HPDE6-E6E7 (cell line): ENCODE results near the gene CRYGA.

Experiments
- DNase-seq: peaks from one replicate; pipeline ENCODE4 v3.0.0; 2011; ENCODE audit warnings: missing footprints; ENCODE audit errors: extremely low spot score

The CRYGA gene

GRCh38 chr2:208163489-208163888 lies at the start of gene CRYGA:
TSS of gene CRYGA (minus strand) at chr2:208163589. CDS start at chr2:208163556, 33 bp downstream.
- no peak for DNase-seq

GRCh38 chr2:208210688-208211451 lies 47.5 kb upstream of the CRYGA start:
- no peak for DNase-seq

GRCh38 chr2:208208335-208209085 lies 45.1 kb upstream of the CRYGA start:
- no peak for DNase-seq

- DNase-seq, result no peak
These were observed 44.4 kb upstream of the CRYGA start for GRCh38 chr2:208207769-208208168.

GRCh38 chr2:208204166-208204565 lies 40.8 kb upstream of the CRYGA start:
- no peak for DNase-seq

- DNase-seq, result no peak
These were observed 32.1 kb upstream of the CRYGA start for GRCh38 chr2:208195531-208195930.

GRCh38 chr2:208192611-208193236 lies 29.3 kb upstream of the CRYGA start:
- DNase-seq, result peak; percentile 25

- no peak for DNase-seq
These were observed 26.6 kb upstream of the CRYGA start, which contains the start of gene C2orf80 for GRCh38 chr2:208189810-208190503. TSS of gene C2orf80 (minus strand) at chr2:208190030. CDS start at chr2:208186986, 3,044 bp downstream.

- DNase-seq, result no peak
These were observed 25.9 kb upstream of the CRYGA start for GRCh38 chr2:208189069-208189809.

GRCh38 chr2:208186893-208187292 lies 23.5 kb upstream of the CRYGA start:
- DNase-seq, result no peak

- no peak for DNase-seq
These were observed 23.1 kb upstream of the CRYGA start for GRCh38 chr2:208186465-208186864.

- DNase-seq, result no peak
These were observed 20.8 kb upstream of the CRYGA start for GRCh38 chr2:208183972-208184705.

- DNase-seq, result no peak
These were observed 20.1 kb upstream of the CRYGA start for GRCh38 chr2:208183526-208183925.

GRCh38 chr2:208182835-208183234 lies 19.4 kb upstream of the CRYGA start:
- DNase-seq, result no peak

GRCh38 chr2:208179028-208179609 lies 15.7 kb upstream of the CRYGA start:
- no peak for DNase-seq

- no peak for DNase-seq
These were observed 12.4 kb upstream of the CRYGA start for GRCh38 chr2:208175840-208176153.

- DNase-seq, result peak; percentile 82
These were observed 11.9 kb upstream of the CRYGA start for GRCh38 chr2:208175069-208175839.

GRCh38 chr2:208174144-208174543 lies 10.8 kb upstream of the CRYGA start:
- no peak for DNase-seq

- no peak for DNase-seq
These were observed 8.7 kb upstream of the CRYGA start for GRCh38 chr2:208172125-208172524.
